AG09309 (cell line): Measurements from ENCODE around the gene HOXB7.

Source experiments
- DNase-seq: peaks from one replicate; pipeline ENCODE4 v3.0.0-alpha.2; 2010; ENCODE audit warnings: low read depth
- H3K4me3 ChIP-seq: 2 replicates; pipeline ENCODE4 v1.5.1; 2011; ENCODE audit warnings: mild to moderate bottlenecking, low read depth, low read length, moderate library complexity; ENCODE audit not compliant: control insufficient read depth
- TF ChIP-seq, protein P1 (sequence below): IDR thresholded peaks from 2 replicates; pipeline ENCODE4 v1.5.1; 2011; ENCODE audit warnings: mild to moderate bottlenecking, low read depth, low read length, inconsistent platforms; ENCODE audit not compliant: insufficient read depth, control insufficient read depth; ENCODE audit errors: missing control alignments

The HOXB7 gene

DNA sequence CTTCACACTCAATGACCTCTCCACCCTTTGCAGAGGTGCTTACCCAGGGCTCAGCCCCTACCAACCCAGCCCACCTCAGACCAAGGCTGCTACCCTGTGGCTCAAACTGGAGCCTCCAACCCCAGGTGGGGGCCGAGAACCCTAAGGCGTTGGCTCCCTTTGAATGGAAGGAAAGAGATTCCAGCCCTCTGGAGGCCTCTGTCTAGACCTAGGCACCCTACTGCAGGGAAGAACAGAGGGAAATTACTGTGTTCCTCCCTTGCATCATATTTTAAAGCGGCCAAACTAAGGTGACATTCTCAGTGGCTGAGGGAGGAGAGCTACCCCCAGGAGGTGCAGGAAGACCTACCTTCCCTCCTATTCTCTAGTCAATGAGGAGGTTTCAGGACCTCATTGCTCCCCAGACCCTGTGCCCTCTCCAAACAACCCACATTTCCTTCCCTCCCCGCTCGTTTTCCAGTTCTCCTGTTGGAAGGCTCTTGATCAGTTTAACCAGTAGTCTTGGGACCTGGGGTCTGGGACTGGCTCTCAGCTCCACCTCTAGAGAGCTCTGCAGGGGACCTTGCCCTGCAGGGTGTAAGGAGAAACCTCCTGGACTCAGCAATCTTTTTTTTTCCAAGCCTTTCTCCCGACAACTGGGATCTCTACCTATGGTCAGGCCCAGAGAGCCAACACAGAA lies 9.8 kb upstream of the HOXB7 start:
- no peak overlapping the region for H3K4me3 ChIP-seq
- no peak for DNase-seq
- TF ChIP-seq, protein P1, sequence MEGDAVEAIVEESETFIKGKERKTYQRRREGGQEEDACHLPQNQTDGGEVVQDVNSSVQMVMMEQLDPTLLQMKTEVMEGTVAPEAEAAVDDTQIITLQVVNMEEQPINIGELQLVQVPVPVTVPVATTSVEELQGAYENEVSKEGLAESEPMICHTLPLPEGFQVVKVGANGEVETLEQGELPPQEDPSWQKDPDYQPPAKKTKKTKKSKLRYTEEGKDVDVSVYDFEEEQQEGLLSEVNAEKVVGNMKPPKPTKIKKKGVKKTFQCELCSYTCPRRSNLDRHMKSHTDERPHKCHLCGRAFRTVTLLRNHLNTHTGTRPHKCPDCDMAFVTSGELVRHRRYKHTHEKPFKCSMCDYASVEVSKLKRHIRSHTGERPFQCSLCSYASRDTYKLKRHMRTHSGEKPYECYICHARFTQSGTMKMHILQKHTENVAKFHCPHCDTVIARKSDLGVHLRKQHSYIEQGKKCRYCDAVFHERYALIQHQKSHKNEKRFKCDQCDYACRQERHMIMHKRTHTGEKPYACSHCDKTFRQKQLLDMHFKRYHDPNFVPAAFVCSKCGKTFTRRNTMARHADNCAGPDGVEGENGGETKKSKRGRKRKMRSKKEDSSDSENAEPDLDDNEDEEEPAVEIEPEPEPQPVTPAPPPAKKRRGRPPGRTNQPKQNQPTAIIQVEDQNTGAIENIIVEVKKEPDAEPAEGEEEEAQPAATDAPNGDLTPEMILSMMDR, result no peak

DNA sequence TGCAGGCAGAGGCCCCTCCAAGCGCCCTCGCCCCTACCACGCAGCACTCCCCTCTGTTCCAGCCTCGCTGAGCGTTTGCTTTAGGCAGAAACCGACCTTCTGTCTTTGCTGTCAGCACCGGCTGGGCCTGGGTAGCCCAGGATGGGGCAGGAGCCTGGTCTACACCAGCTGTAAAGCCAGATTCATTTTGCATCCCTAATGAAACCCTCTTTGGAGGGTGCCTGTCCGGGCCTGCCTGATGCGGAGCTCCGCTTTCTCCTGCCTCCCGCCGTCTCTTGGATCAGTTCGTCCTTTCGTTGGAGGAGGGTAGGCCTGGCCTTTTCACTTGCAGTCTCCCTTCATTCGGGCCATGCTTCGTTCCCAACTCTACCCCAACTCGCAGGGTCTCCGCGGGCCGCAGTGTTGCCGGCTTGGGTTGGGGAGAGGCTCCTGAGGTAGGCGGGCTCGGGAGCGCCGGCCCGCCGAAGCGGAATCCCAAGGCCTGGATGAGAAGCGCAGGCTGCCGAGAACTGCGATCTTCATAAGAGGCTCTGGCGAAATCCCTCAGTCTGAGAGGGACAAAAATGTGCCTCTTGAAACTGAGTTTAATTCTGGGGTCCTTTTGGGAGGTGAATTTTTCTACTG lies 9.1 kb upstream of the HOXB7 start:
- TF ChIP-seq, protein P1, result no peak
- no peak for DNase-seq
- no peak overlapping the region for H3K4me3 ChIP-seq

DNA sequence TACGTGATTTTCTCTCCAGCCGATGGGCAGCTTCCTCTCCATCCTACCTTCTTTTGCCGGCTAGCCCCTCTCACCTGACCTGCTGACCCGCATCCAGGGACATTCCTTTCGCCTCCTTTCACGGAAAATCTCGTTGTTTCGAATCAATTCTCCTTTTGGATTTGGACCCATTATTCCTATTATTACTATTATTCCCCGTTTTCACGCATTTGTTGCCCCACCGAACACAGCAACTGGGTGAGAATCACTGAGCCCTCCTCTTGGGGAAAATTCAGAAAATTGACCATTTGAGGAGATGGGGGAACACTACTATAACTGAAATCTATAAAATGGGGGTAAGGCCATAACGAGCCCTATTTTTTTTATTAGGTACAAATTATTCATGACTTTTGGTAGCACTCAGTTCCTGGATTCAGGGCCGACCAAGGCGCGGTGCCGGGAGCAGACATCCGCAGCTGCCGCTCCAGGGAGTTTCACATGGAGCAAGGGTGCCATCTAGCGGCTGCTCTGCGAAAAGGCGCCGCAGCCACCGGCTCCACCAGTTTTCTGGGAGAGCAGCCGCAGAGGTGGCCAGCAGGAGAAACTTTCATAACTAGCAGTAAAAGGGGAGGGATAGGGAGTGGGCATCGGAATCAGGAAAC lies 7.6 kb upstream of the HOXB7 start:
- peak; percentile 18 for DNase-seq
- H3K4me3 ChIP-seq, result no peak overlapping the region
- TF ChIP-seq, protein P1, result peak; percentile 96

DNA sequence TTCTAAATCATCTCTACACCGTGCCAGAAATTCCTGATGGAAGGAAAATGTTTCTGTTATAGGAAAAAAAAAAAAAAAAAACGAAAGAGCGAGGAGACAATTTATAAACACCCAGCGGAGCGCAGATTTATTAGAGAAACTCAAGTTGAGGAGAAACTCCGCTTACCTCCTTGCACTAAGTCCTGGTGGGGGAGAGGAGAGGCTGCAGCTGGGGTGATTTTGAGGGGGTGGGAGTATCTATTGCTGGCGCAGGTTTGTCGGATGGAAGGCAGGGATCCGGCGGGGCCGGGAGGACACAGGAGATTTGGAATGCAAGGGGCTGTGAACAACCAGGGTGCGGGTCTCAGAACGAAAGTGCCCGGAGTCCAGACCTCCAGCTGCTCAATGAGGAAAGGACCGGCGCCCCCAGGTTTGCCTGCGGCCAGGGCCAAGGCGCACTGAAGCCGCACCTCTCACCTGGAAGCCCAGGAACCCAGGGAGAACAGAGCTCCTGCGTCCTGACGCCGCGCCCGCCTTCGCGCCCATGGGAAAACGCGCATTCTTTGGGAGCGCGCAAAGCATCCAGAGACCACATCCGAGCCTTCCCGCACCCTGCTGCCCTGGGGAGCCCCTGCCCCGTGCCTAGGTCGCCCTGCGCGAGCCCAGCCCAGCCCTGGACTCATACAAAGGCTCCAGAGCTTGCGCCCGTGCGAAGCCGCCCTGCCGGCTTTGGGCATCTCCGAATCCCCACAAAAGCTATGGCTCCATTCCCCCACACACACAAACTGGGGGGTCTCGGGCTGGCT lies 6.8 kb upstream of the HOXB7 start:
- TF ChIP-seq, protein P1, result no peak
- no peak overlapping the region for H3K4me3 ChIP-seq
- DNase-seq, result no peak

DNA sequence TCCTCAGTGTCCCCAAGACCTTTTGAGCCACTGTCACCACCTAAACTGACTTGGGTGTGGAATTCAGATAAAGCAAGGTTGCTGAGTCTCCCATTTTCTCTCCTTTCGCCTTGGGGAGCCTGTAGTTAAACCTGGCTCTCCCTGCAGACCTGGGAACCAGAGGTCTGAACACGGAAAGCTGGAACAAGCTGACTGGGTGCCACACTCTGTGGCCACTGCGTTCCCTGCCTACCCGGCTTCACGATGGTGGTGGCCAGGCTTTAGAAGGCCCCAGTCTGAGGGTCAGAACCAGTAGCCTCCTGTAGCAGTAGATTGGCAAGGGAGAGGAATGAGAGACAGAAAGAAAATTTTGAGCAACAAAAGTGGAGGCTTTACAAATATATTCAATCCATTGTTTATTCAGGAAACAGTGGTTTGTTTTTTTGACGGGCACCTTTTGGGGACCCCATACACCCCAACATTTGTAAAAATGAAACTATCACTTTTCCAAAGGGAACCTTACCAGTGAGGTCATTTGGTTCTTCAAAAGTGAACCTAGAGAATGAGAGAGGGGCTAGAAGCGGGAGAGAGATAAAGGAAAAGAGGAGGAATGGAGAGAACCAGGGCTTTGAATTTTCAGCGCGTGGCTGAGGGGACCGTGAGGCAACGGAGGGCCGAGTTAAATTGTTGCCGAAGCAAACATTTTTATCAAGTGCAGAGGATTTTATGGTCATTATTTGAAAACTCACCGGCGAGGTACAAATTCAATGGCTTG lies 6.1 kb upstream of the HOXB7 start:
- no peak overlapping the region for H3K4me3 ChIP-seq

More for the DNA sequence above, 6.1 kb upstream of the HOXB7 start:
- DNase-seq, result no peak
- TF ChIP-seq, protein P1, result no peak
